Neural cell (in vitro differentiated cells): ENCODE measurements around the gene LEPR. TPM values are rescaled to one million over a fixed set of nuclear protein-coding genes. Genes with fewer than 3 reads are reported as not detected.

Source experiments
- H2AFZ ChIP-seq: fragments of 200-600, 300-800 bp; sonication (generic), shearing (Covaris generic); 2 replicates; pipeline ENCODE4 v1.6.0; 2014; ENCODE audit warnings: low read depth, mild to moderate bottlenecking, antibody characterized with exemption, low read length, moderate library complexity
- H3F3A ChIP-seq: fragments of 200-600 bp; shearing (Covaris generic); 2 replicates; pipeline ENCODE4 v1.6.1; 2016; ENCODE audit warnings: mild to moderate bottlenecking, moderate library complexity, mixed read lengths, antibody characterized with exemption, low read length; ENCODE audit not compliant: insufficient read depth, poor library complexity, severe bottlenecking
- H3K27ac ChIP-seq: fragments of 200-600, 300-800 bp; sonication (generic), shearing (Covaris generic); 2 replicates; pipeline ENCODE4 v1.5.1; 2014; ENCODE audit warnings: mild to moderate bottlenecking, low read length, moderate library complexity
- H3K27me3 ChIP-seq: fragments of 300-800, 200-600 bp; sonication (generic), shearing (Covaris generic); 2 replicates; pipeline ENCODE4 v1.6.0; 2014; ENCODE audit warnings: mild to moderate bottlenecking, low read depth, low read length, moderate library complexity; ENCODE audit not compliant: insufficient read depth
- H3K36me3 ChIP-seq: fragments of 300-800, 200-600 bp; sonication (generic), shearing (Covaris generic); 2 replicates; pipeline ENCODE4 v1.5.1; 2014; ENCODE audit warnings: mild to moderate bottlenecking, antibody characterized with exemption, low read length, moderate library complexity; ENCODE audit not compliant: insufficient read depth
- H3K4me2 ChIP-seq: fragments of 300-800, 200-600 bp; sonication (generic), shearing (Covaris generic); 2 replicates; pipeline ENCODE4 v1.6.0; 2014; ENCODE audit warnings: mild to moderate bottlenecking, low read length
- H3K4me3 ChIP-seq: fragments of 300-800, 200-600 bp; sonication (generic), shearing (Covaris generic); 2 replicates; pipeline ENCODE4 v1.5.1; 2014; ENCODE audit warnings: mild to moderate bottlenecking, low read length, moderate library complexity
- H3K79me2 ChIP-seq: fragments of 200-600 bp; shearing (Covaris generic); replicated peaks from 2 replicates; pipeline ENCODE4 v1.6.0; 2014; ENCODE audit warnings: mild to moderate bottlenecking, low read length, moderate library complexity; ENCODE audit not compliant: insufficient read depth
- H3K9ac ChIP-seq: fragments of 300-800, 200-600 bp; sonication (generic), shearing (Covaris generic); 2 replicates; pipeline ENCODE4 v1.6.1; 2016; ENCODE audit warnings: mild to moderate bottlenecking, low read length, mixed read lengths
- H3K9me2 ChIP-seq: fragments of 200-600 bp; shearing (Covaris generic); 2 replicates; pipeline ENCODE4 v1.6.1; 2016; ENCODE audit warnings: mild to moderate bottlenecking, low read length, mixed read lengths; ENCODE audit not compliant: insufficient read depth
- H3K9me3 ChIP-seq: fragments of 200-600, 300-800 bp; sonication (generic), shearing (Covaris generic); 2 replicates; pipeline ENCODE4 v1.6.1; 2016; ENCODE audit warnings: mild to moderate bottlenecking, mixed run types, low read length, moderate library complexity, mixed read lengths
- H4K20me1 ChIP-seq: fragments of 200-600 bp; shearing (Covaris generic); 2 replicates; pipeline ENCODE4 v1.6.1; 2016; ENCODE audit warnings: mild to moderate bottlenecking, mixed run types; ENCODE audit not compliant: insufficient read depth
- EP300 ChIP-seq: fragments of 450-650 bp; conservative IDR thresholded peaks from 2 replicates; pipeline ENCODE4 v1.6.1; 2014; ENCODE audit warnings: antibody characterized with exemption, mild to moderate bottlenecking, moderate library complexity; ENCODE audit not compliant: poor library complexity, severe bottlenecking
- EZH2 ChIP-seq: fragments of 200-600, 300-800 bp; shearing (Covaris generic), sonication (generic); IDR thresholded peaks from 2 replicates; pipeline ENCODE4 v1.6.1; 2014; ENCODE audit warnings: antibody characterized with exemption, low read length, borderline replicate concordance, mild to moderate bottlenecking; ENCODE audit not compliant: insufficient read depth, poor library complexity, severe bottlenecking
- MXI1 ChIP-seq: fragments of 450-650 bp; conservative IDR thresholded peaks from 2 replicates; pipeline ENCODE4 v1.6.1; 2014; ENCODE audit warnings: antibody characterized with exemption, mild to moderate bottlenecking; ENCODE audit not compliant: poor library complexity, severe bottlenecking
- POLR2AphosphoS5 ChIP-seq: IDR thresholded peaks from 2 replicates; pipeline ENCODE4 v1.6.1; 2012
- RAD21 ChIP-seq: fragments of 450-650 bp; conservative IDR thresholded peaks from 2 replicates; pipeline ENCODE4 v1.6.1; 2014; ENCODE audit warnings: antibody characterized with exemption, mild to moderate bottlenecking, moderate library complexity
- REST ChIP-seq: IDR thresholded peaks from 2 replicates; pipeline ENCODE4 v1.6.1; 2012; ENCODE audit warnings: borderline replicate concordance
- SMC3 ChIP-seq: fragments of 450-650 bp; conservative IDR thresholded peaks from 2 replicates; pipeline ENCODE4 v1.6.1; 2014; ENCODE audit warnings: antibody characterized with exemption, mild to moderate bottlenecking, moderate library complexity; ENCODE audit not compliant: poor library complexity
- TAF1 ChIP-seq: IDR thresholded peaks from 2 replicates; pipeline ENCODE4 v1.6.1; 2012; ENCODE audit warnings: low read depth
- polyA plus RNA-seq: library from polyadenylated mRNA; depleted of rRNA; stranded (reverse); fragments of >200 nt; gene quantifications from 2 replicates; pipeline ENCODE4 v1.2.3, GENCODE V29; 2014
- TF ChIP-seq, protein P1 (sequence below): fragments of 450-650 bp; IDR thresholded peaks from 2 replicates; pipeline ENCODE4 v1.5.1; 2014; ENCODE audit warnings: antibody characterized with exemption, mild to moderate bottlenecking, moderate library complexity; ENCODE audit not compliant: poor library complexity, severe bottlenecking

Gene LEPR
- polyA plus RNA-seq, 1 donor from 2014 or later, result 4.0 TPM

DNA sequence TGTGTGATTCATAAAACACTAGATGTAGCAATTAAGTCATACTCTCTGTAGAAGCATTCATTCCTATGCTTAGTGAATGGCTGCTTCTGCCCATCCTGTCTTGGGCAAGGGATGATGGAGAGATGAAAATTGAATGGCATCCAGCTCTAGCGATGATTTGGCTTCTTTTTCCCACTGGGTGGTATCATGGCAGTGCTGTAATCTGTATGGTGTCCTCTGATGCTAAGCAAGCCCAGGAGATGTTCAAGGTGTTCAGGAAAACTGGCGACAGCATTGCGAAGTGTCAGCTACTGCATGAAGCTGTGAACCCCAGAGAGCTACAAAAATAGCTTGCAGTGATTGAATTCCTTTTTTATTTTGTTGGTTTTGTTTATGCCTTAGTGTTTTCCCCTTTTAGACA lies 48.9 kb upstream of the LEPR start:
- Histone ChIP-seq H3F3A (no peaks in the 10 kb centered on the region), H3K9ac (no peak overlapping the region), H3K27ac (no peak overlapping the region), H4K20me1 (no peaks in the 10 kb centered on the region), H2AFZ (no peak overlapping the region), H3K27me3 (no peaks in the 10 kb centered on the region), H3K9me3 (no peaks in the 10 kb centered on the region), H3K4me3 (no peak overlapping the region), H3K36me3 (no peaks in the 10 kb centered on the region), H3K79me2 (no peaks in the 10 kb centered on the region), H3K9me2 (no peaks in the 10 kb centered on the region), H3K4me2 (no peak overlapping the region)
- no peak for TF ChIP-seq MXI1
- no peak for TF ChIP-seq RAD21
- TF ChIP-seq REST, result no peak
- TF ChIP-seq, protein P1, sequence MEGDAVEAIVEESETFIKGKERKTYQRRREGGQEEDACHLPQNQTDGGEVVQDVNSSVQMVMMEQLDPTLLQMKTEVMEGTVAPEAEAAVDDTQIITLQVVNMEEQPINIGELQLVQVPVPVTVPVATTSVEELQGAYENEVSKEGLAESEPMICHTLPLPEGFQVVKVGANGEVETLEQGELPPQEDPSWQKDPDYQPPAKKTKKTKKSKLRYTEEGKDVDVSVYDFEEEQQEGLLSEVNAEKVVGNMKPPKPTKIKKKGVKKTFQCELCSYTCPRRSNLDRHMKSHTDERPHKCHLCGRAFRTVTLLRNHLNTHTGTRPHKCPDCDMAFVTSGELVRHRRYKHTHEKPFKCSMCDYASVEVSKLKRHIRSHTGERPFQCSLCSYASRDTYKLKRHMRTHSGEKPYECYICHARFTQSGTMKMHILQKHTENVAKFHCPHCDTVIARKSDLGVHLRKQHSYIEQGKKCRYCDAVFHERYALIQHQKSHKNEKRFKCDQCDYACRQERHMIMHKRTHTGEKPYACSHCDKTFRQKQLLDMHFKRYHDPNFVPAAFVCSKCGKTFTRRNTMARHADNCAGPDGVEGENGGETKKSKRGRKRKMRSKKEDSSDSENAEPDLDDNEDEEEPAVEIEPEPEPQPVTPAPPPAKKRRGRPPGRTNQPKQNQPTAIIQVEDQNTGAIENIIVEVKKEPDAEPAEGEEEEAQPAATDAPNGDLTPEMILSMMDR, result no peak
- TF ChIP-seq SMC3, result no peak

GRCh38 chr1:65372557-65372956 lies 47.9 kb upstream of the LEPR start:
- Histone ChIP-seq H3K4me3 (no peak overlapping the region), H3K79me2 (no peaks in the 10 kb centered on the region), H2AFZ (no peak overlapping the region), H3K9me2 (no peaks in the 10 kb centered on the region), H3K27ac (no peak overlapping the region), H3K27me3 (no peaks in the 10 kb centered on the region), H3F3A (no peaks in the 10 kb centered on the region), H3K36me3 (no peaks in the 10 kb centered on the region), H4K20me1 (no peaks in the 10 kb centered on the region), H3K9me3 (no peaks in the 10 kb centered on the region), H3K9ac (no peak overlapping the region), H3K4me2 (no peak overlapping the region)
- TF ChIP-seq EP300, result no peak
- TF ChIP-seq EZH2, result no peak
- TF ChIP-seq REST, result no peak
- TF ChIP-seq TAF1, result no peak
- TF ChIP-seq SMC3, result no peak
- TF ChIP-seq, protein P1, result no peak
- TF ChIP-seq MXI1, result no peak
- no peak for TF ChIP-seq RAD21
- TF ChIP-seq POLR2AphosphoS5, result no peak
